H1 (cell line): ENCODE measurements around the gene ELAVL2.

Experiments
- BRCA1 ChIP-seq: IDR thresholded peaks from 2 replicates; pipeline ENCODE4 v1.6.1; 2012; ENCODE audit warnings: low read depth, low read length, improper control_type of control experiment
- CHD1 ChIP-seq: IDR thresholded peaks from 2 replicates; pipeline ENCODE4 v1.6.1; 2012; ENCODE audit warnings: low read depth, low read length, improper control_type of control experiment
- CTCF ChIP-seq, 3 experiments: IDR thresholded peaks; 1 replicate in 2 of 3; 2 replicates in 1 of 3; pipeline versions ENCODE4 v1.5.1 to v1.6.1; 2011; ENCODE audit warnings: low read length in 3 of 3, mild to moderate bottlenecking in 3 of 3, inconsistent platforms in 2 of 3, low read depth in 1 of 3, moderate library complexity in 1 of 3; ENCODE audit not compliant: insufficient read depth in 1 of 3; ENCODE audit errors: control extremely low read depth in 1 of 3
- EZH2 ChIP-seq: fragments of 200-600 bp; sonication (generic); IDR thresholded peaks from 2 replicates; pipeline ENCODE4 v1.7.1; 2012; ENCODE audit warnings: low read depth, mild to moderate bottlenecking, moderate library complexity, low read length, inconsistent platforms; ENCODE audit not compliant: severe bottlenecking
- POLR2AphosphoS5 ChIP-seq: IDR thresholded peaks from 2 replicates; pipeline ENCODE4 v1.6.1; 2011; ENCODE audit warnings: low read depth, low read length
- ZNF274 ChIP-seq: IDR thresholded peaks from 2 replicates; pipeline ENCODE4 v1.7.0; 2012; ENCODE audit warnings: low read length, borderline replicate concordance; ENCODE audit errors: extremely low read depth
- TF ChIP-seq, protein P1 (sequence below): IDR thresholded peaks from 2 replicates; pipeline ENCODE4 v1.6.1; 2012; ENCODE audit warnings: inconsistent platforms

GRCh38 chr9:23858234-23858633 is 32.2 kb upstream of the ELAVL2 start:
- TF ChIP-seq, protein P1, sequence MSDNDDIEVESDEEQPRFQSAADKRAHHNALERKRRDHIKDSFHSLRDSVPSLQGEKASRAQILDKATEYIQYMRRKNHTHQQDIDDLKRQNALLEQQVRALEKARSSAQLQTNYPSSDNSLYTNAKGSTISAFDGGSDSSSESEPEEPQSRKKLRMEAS: no peak
- TF ChIP-seq CTCF (IDR thresholded peaks at IDR 0.05; ENCODE audit: control extremely low read depth in 1 of 3, insufficient read depth in 1 of 3, low read depth in 1 of 3, low read length in 3 of 3) (no peak), BRCA1 (no peak), CHD1 (no peak), POLR2AphosphoS5 (no peak), EZH2 (no peak), ZNF274 (no peak)
